Heart right ventricle (tissue), 16 donors: ENCODE data around the gene FAM78B. TPM values are rescaled to one million over a fixed set of nuclear protein-coding genes. Genes with fewer than 3 reads are reported as not detected.

Experiments used
- ATAC-seq, 8 donors: fragments of 200-7000 bp; cut with Tn5 transposase; one replicate each; pipeline ENCODE4 v1.9.1; 2020; ENCODE audit warnings: mild to moderate bottlenecking in 8 of 8, moderate library complexity in 8 of 8, moderate number of reproducible peaks in 1 of 8
- DNase-seq, 2 donors: peaks; one replicate each; pipeline ENCODE4 v3.0.0-alpha.2; 2020
- H3K27ac ChIP-seq, 10 donors: fragments of 200-600 bp; sonication (generic) in 2 of 10; one replicate each; pipeline versions ENCODE4 v1.5.0 to v1.8.0; 2020 to 2022; ENCODE audit warnings: mild to moderate bottlenecking in 3 of 10
- H3K27me3 ChIP-seq, 7 donors: fragments of 200-600 bp; one replicate each; pipeline ENCODE4 v1.8.0; 2021 to 2022; ENCODE audit warnings: mild to moderate bottlenecking in 2 of 7
- H3K36me3 ChIP-seq, 9 donors: fragments of 200-600 bp; sonication (generic) in 1 of 9; one replicate each; pipeline versions ENCODE4 v1.5.0 to v1.8.0; 2020 to 2022; ENCODE audit warnings: mild to moderate bottlenecking in 2 of 9
- H3K4me1 ChIP-seq, 9 donors: fragments of 200-600 bp; sonication (generic) in 1 of 9; one replicate each; pipeline versions ENCODE4 v1.5.0 to v1.8.0; 2020 to 2022; ENCODE audit warnings: mild to moderate bottlenecking in 4 of 9
- H3K4me3 ChIP-seq, 10 donors: fragments of 200-600 bp; sonication (generic) in 2 of 10; one replicate each; pipeline versions ENCODE4 v1.5.0 to v1.8.0; 2020 to 2022; ENCODE audit warnings: mild to moderate bottlenecking in 7 of 10, moderate library complexity in 2 of 10
- H3K9me3 ChIP-seq, 11 donors: fragments of 200-600 bp in 10 of 11; sonication (generic) in 2 of 11; one replicate each; pipeline versions ENCODE4 v1.5.0 to v1.8.0; 2013 to 2022; ENCODE audit warnings: mild to moderate bottlenecking in 2 of 11, control low read depth in 1 of 11, moderate library complexity in 1 of 11
- WGBS, 2 donors: extraction: QIAGEN DNeasy Blood & Tissue Kit; methylation state at CpG; one replicate each; pipeline ENCODE4 v1.1.7; 2013; ENCODE audit warnings: inconsistent platforms in 1 of 2; 5-methylcytosine and 5-hydroxymethylcytosine counted together
- intact Hi-C, 10 donors: fragments of 100-400 bp; cut with DNase I; formaldehyde crosslinking; loops; one replicate each; pipeline versions ENCODE4 v1.11.1 to v1.14.2; 2022
- polyA plus RNA-seq, 2 donors: library from polyadenylated mRNA; stranded (reverse); fragments of 200-250 nt; gene quantifications; one replicate each; pipeline ENCODE4 v1.2.3, GENCODE V29; 2013
- total RNA-seq, 10 donors: library from RNA; stranded (reverse); fragmentation: NEBNext Ultra II Directional in 3 of 10; extraction: Animal tissue kit (Norgen Biotek cat#: 25700) in 3 of 10; gene quantifications; one replicate each; pipeline versions ENCODE4 v1.2.1 to v1.2.4, GENCODE V29; 2021 to 2023
- TF ChIP-seq, protein P1 (sequence below), 9 donors: fragments of 200-600 bp; sonication (generic) in 2 of 9; IDR thresholded peaks; one replicate each; pipeline versions ENCODE4 v1.5.0 to v1.8.0; 2021 to 2022; ENCODE audit warnings: antibody characterized with exemption in 9 of 9, mild to moderate bottlenecking in 5 of 9, moderate library complexity in 1 of 9
- donor health status: Arrhythmogenic right ventricular cardiomyopathy.
- donor health status: ischemic (EF 13 %, LVEDD 7.1; RV severe dilation, severe dysfunction).
- donor health status: healthy with polysubstance abuse.
- donor health status: DM: no; HTN: yes; CAD: no.
- donor health status: DM: no; HTN: no; CAD: no.
- donor health status: ischemic (EF 25% LVEDD 6.9; RV normal size, moderate dysfunction).
- donor health status: ischemic (EF 25% LVEDD 5.7; RV mildly dilated, moderate dysfunction).
- donor health status: healthy.
- donor health status: DM: yes; HTN: yes; CAD: no.
- donor health status: Ischemic cardiomyopathy.
- donor health status: ischemic (EF 35%, LVEDD 5.7; RV mildly dilated, moderate dysfunction).
- donor health status: nonischemic (EF 11% LVEDD 7.7; RV severe dilation, severe dysfunction).
- donor health status: DM: yes; HTN: yes; CAD: no.
- donor health status: PGD.
- donor health status: ischemic (EF 29% LVEDD 5.4; RV normal size, mild dysfunction).
- donor health status: nonischemic (EF 23%, LVEDD 6.1; RV moderate dilation, normal function).

Gene FAM78B
- total and polyA plus RNA-seq, 12 donors: 1.4 to 5.4 (median 2.4) TPM

GRCh38 chr1:166040202-166040997 lies 126.4 kb downstream of the FAM78B start:
- no peaks in the 10 kb centered on the region for H3K4me1 ChIP-seq
- ATAC-seq (no peak), DNase-seq (no peak)
- no peaks in the 10 kb centered on the region for H3K36me3 ChIP-seq
- WGBS, 2 donors: 49 to 57% methylated on average over 8 of the region's 8 CpGs
- peaks cover 0 to 2% (median 0%) of the 10 kb centered on the region in 7 donors for H3K27me3 ChIP-seq
- TF ChIP-seq, protein P1, sequence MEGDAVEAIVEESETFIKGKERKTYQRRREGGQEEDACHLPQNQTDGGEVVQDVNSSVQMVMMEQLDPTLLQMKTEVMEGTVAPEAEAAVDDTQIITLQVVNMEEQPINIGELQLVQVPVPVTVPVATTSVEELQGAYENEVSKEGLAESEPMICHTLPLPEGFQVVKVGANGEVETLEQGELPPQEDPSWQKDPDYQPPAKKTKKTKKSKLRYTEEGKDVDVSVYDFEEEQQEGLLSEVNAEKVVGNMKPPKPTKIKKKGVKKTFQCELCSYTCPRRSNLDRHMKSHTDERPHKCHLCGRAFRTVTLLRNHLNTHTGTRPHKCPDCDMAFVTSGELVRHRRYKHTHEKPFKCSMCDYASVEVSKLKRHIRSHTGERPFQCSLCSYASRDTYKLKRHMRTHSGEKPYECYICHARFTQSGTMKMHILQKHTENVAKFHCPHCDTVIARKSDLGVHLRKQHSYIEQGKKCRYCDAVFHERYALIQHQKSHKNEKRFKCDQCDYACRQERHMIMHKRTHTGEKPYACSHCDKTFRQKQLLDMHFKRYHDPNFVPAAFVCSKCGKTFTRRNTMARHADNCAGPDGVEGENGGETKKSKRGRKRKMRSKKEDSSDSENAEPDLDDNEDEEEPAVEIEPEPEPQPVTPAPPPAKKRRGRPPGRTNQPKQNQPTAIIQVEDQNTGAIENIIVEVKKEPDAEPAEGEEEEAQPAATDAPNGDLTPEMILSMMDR (IDR thresholded peaks at IDR 0.05): no peak
- intact Hi-C loops: no loop called here
- peaks cover 0 to 2% (median 0%) of the 10 kb centered on the region in 11 donors for H3K9me3 ChIP-seq
- H3K27ac ChIP-seq: no peak overlapping the region
- no peak overlapping the region for H3K4me3 ChIP-seq

GRCh38 chr1:166039436-166040201 lies 127.2 kb downstream of the FAM78B start:
- intact Hi-C loops: no loop called here
- Histone ChIP-seq H3K27ac (no peak overlapping the region), H3K9me3 (peaks cover 0 to 2% (median 0%) of the 10 kb centered on the region in 11 donors), H3K4me1 (no peaks in the 10 kb centered on the region), H3K36me3 (no peaks in the 10 kb centered on the region), H3K27me3 (peaks cover 0 to 2% (median 0%) of the 10 kb centered on the region in 7 donors), H3K4me3 (no peak overlapping the region)
- DNase-seq: no peak
- 83 to 84% methylated on average over 9 of the region's 9 CpGs for WGBS, 2 donors
- TF ChIP-seq, protein P1 (IDR thresholded peaks at IDR 0.05): no peak
- ATAC-seq: no peak

DNA sequence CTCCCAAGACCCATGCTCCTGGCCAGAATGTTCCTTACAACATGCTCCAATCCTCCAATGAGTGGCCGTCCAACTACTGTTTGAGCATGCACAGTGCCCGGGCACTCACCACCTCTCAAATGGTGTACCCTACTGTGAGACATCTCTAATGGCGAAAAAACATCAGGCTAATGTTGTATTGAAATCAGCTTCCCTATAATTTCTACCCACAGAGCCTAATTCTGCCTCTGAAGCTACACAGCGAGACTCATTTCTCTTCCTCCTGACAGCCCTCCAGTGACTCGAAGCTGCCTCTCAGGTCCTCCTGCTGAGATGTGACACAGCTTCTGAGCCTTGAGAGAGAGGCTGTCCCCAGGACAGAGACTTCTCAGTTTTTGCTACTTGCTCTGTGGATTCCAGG lies 130.7 kb downstream of the FAM78B start:
- no peak for ATAC-seq

More for the DNA sequence above, 130.7 kb downstream of the FAM78B start:
- Histone ChIP-seq H3K27me3 (no peaks in the 10 kb centered on the region), H3K4me3 (no peak overlapping the region), H3K4me1 (peaks cover 0 to 9% (median 4%) of the 10 kb centered on the region in 9 donors), H3K9me3 (peaks cover 0 to 2% (median 0%) of the 10 kb centered on the region in 11 donors), H3K27ac (no peak overlapping the region), H3K36me3 (no peaks in the 10 kb centered on the region)
- no peak for DNase-seq
- intact Hi-C loops: no loop called here
- 75 to 80% methylated on average over 5 of the region's 5 CpGs for WGBS, 2 donors
- TF ChIP-seq, protein P1 (IDR thresholded peaks at IDR 0.05): no peak
